ENCODE results near the gene VWA1. TPM values are rescaled to one million over a fixed set of nuclear protein-coding genes. Genes with fewer than 3 reads are reported as not detected.
"Not testable (repeated sequence)": the region's sequence is repeated elsewhere in the genome, so short reads cannot be mapped to it uniquely, and the experiment has no call there.

Gene VWA1
- total RNA-seq, 1 donor from 2014 or later, result 59.1 TPM

DNA sequence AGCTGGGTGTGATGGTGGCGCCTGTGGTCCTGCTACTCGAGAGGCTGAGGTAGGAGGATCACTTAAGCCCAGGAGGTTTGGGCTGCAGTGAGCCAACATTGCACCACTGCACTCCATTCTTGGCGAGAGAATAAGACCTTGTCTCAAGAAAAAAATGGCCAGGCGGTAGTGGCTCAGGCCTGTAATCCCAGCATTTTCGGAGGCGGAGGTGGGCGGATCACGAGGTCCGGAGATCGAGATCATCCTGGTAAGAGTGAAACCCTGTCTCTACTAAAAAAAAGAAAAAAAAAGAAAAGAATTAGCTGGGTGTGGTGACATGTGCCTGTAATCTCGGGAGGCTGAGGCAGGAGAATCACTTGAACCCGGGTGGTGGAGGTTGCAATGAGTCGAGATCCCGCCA is 47.4 kb downstream of the VWA1 start:
- TF ChIP-seq, protein P1, sequence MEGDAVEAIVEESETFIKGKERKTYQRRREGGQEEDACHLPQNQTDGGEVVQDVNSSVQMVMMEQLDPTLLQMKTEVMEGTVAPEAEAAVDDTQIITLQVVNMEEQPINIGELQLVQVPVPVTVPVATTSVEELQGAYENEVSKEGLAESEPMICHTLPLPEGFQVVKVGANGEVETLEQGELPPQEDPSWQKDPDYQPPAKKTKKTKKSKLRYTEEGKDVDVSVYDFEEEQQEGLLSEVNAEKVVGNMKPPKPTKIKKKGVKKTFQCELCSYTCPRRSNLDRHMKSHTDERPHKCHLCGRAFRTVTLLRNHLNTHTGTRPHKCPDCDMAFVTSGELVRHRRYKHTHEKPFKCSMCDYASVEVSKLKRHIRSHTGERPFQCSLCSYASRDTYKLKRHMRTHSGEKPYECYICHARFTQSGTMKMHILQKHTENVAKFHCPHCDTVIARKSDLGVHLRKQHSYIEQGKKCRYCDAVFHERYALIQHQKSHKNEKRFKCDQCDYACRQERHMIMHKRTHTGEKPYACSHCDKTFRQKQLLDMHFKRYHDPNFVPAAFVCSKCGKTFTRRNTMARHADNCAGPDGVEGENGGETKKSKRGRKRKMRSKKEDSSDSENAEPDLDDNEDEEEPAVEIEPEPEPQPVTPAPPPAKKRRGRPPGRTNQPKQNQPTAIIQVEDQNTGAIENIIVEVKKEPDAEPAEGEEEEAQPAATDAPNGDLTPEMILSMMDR (IDR thresholded peaks at IDR 0.05; ENCODE audit: unreplicated experiment), result no peak
- Mint-ChIP-seq H3K9me3 (no peaks in the 10 kb centered on the region), H3K4me1 (no peaks in the 10 kb centered on the region), H3K4me3 (no peak overlapping the region), H3K36me3 (peaks cover 7% of the 10 kb centered on the region), H3K27me3 (ENCODE audit: low read depth) (no peaks in the 10 kb centered on the region), H3K27ac (no peak overlapping the region)
- DNase-seq (ENCODE audit: low spot score in 2 of 2, unreplicated experiment in 2 of 2), result no peak

DNA sequence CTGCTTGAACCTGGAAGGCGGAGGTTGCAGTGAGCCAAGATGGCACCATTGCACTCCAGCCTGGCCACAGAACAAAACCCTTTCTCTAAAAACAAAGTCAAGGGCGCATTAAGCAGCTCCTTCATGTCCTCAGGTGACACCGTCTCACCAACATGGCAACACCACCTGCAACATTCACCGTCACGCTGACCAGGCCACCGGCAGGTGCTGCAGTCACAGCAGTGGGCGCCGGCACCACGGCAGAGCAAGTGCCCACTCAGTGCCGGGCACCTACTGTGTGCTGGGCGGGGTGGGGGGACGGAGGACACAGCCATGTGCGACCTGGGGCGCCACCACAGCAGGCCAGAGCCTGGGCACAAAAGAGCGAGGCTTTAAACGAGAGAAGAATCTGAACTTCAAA is 48.2 kb downstream of the VWA1 start:
- Mint-ChIP-seq H3K9me3 (no peaks in the 10 kb centered on the region), H3K27ac (no peak overlapping the region), H3K27me3 (ENCODE audit: low read depth) (no peaks in the 10 kb centered on the region), H3K4me1 (no peaks in the 10 kb centered on the region), H3K4me3 (no peak overlapping the region), H3K36me3 (peaks cover 7% of the 10 kb centered on the region)
- TF ChIP-seq, protein P1 (IDR thresholded peaks at IDR 0.05; ENCODE audit: unreplicated experiment), result no peak
- no peak for DNase-seq (ENCODE audit: low spot score in 2 of 2, unreplicated experiment in 2 of 2)

DNA sequence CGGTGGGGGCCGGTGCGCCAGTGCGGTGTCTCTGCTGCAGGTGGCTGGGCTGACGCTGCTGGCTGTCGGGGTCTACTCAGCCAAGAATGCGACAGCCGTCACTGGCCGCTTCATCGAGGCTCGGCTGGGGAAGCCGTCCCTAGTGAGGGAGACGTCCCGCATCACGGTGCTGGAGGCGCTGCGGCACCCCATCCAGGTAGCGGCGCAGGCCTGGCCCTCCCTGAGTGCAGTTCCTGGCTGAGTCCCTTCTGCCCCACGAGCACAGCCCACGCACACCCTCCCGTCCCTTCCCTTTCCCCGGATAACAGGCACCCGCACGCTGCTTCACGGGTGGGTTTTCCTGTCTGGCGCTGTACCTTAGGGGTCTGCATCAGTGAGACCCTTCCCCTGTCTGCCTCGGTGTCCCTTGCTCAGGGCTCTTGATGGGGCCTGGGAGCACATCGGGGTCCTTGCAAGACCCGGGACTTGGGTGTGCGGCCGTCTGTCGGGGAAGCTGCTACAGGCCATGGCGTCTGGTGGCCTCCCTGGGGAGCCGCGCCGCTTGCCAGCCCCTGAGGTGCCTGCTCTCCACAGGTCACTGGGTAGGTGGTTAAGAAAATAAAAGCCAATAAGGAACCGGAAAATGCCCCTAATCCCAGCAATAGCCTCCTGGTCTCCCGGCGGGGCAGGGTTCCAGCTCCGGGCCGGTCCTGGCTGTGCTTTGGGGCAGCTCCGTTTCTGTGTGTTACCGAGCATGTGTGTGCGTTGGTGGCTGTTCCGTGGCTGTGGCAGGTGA is 49.7 kb downstream of the VWA1 start:
- not testable (repeated sequence) for H3K36me3 Mint-ChIP-seq; H3K4me3 Mint-ChIP-seq; H3K4me1 Mint-ChIP-seq; H3K27me3 Mint-ChIP-seq (ENCODE audit: low read depth); H3K9me3 Mint-ChIP-seq; DNase-seq (ENCODE audit: low spot score in 2 of 2, unreplicated experiment in 2 of 2); H3K27ac Mint-ChIP-seq

DNA sequence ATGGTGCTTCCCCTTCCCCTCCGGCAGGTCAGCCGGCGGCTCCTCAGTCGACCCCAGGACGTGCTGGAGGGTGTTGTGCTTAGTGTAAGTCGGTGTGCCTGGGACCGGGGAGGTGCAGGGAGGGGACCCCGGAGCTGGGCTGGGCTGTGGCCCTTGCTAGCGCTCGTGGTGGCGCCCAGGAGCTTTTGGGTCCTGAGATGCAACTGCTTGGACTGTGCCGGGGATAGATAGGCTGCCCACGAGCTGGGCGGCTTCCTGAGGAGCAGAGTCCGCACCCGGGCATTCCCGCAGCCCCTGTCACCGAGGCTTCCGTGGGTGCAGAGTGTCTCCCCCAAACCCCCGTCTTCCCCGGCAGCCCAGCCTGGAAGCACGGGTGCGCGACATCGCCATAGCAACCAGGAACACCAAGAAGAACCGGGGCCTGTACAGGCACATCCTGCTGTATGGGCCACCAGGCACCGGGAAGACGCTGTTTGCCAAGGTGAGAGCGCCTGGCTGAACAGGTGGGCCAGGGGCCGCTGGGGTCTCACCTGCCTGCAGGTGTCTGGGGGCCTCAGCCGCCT is 50.3 kb downstream of the VWA1 start:
- H3K36me3 Mint-ChIP-seq; H3K9me3 Mint-ChIP-seq; H3K4me1 Mint-ChIP-seq; H3K4me3 Mint-ChIP-seq; H3K27me3 Mint-ChIP-seq (ENCODE audit: low read depth); H3K27ac Mint-ChIP-seq; DNase-seq (ENCODE audit: low spot score in 2 of 2, unreplicated experiment in 2 of 2): not testable (repeated sequence)

DNA sequence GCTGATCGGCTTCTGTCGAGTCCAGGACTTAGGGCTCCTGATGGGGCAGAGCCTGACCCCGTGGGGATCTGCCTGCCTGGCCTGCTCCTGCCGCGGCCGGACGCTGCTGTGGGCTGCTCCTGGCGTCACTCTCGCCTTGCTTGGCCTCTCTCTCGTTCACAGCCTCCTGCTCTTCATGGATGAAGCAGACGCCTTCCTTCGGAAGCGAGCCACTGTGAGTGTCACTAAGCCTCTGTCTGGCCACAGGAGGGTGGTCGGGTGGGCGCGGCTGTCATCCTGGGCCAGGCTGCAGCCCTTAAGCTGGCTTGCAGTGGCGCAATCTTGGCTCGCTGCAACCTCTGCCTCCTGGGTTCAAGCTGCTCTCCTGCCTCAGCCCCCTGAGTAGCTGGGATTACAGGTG is 52.2 kb downstream of the VWA1 start:
- Mint-ChIP-seq H3K27me3 (ENCODE audit: low read depth) (no peaks in the 10 kb centered on the region), H3K27ac (no peak overlapping the region), H3K4me3 (no peak overlapping the region), H3K9me3 (no peaks in the 10 kb centered on the region), H3K36me3 (peaks cover 24% of the 10 kb centered on the region), H3K4me1 (no peaks in the 10 kb centered on the region)
- no peak for DNase-seq (ENCODE audit: low spot score in 2 of 2, unreplicated experiment in 2 of 2)
- TF ChIP-seq, protein P1 (IDR thresholded peaks at IDR 0.05; ENCODE audit: unreplicated experiment), result no peak

DNA sequence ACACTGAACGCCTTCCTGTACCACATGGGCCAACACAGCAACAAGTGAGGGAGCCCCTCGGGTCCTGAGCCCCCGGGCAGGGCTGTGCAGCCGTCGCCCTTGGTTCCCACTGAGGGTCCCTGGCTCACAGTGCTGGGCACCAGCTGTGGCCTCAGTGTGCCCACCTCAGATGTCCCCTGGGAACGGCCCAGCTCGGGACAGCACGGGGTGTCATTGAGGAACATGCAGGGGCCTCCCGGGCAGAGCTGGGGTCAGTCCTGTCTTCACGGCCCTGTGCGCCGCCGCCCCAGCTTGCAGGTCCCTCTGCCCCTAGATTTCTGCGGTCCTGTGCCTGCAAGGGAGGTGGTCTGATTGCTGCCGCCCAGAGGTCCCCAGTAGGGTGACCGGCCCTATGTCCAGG is 53.7 kb downstream of the VWA1 start:
- Mint-ChIP-seq H3K27me3 (ENCODE audit: low read depth) (no peaks in the 10 kb centered on the region), H3K27ac (no peak overlapping the region), H3K4me1 (no peaks in the 10 kb centered on the region), H3K9me3 (peaks cover 9% of the 10 kb centered on the region), H3K4me3 (no peak overlapping the region), H3K36me3 (peaks cover 36% of the 10 kb centered on the region)
- TF ChIP-seq, protein P1 (IDR thresholded peaks at IDR 0.05; ENCODE audit: unreplicated experiment), result no peak
- DNase-seq (ENCODE audit: low spot score in 2 of 2, unreplicated experiment in 2 of 2), result no peak
